SU-DHL-6 (cell line): ENCODE measurements around the gene PPP2R2D.

Experiments
- EZH2phosphoT487 ChIP-seq: fragments of 200-600 bp; sonication (generic), shearing (Covaris generic); conservative IDR thresholded peaks from 2 replicates; pipeline ENCODE4 v1.6.1; 2018; ENCODE audit warnings: mild to moderate bottlenecking, antibody characterized with exemption, low read length, moderate library complexity, mixed read lengths
- TF ChIP-seq, protein P1 (sequence below): fragments of 200-600 bp; sonication (generic); IDR thresholded peaks from one replicate; pipeline ENCODE4 v1.5.1; 2017; ENCODE audit warnings: antibody characterized with exemption, mild to moderate bottlenecking, low read length, moderate library complexity; ENCODE audit not compliant: insufficient read depth, poor library complexity, severe bottlenecking

- TF ChIP-seq, protein P1, sequence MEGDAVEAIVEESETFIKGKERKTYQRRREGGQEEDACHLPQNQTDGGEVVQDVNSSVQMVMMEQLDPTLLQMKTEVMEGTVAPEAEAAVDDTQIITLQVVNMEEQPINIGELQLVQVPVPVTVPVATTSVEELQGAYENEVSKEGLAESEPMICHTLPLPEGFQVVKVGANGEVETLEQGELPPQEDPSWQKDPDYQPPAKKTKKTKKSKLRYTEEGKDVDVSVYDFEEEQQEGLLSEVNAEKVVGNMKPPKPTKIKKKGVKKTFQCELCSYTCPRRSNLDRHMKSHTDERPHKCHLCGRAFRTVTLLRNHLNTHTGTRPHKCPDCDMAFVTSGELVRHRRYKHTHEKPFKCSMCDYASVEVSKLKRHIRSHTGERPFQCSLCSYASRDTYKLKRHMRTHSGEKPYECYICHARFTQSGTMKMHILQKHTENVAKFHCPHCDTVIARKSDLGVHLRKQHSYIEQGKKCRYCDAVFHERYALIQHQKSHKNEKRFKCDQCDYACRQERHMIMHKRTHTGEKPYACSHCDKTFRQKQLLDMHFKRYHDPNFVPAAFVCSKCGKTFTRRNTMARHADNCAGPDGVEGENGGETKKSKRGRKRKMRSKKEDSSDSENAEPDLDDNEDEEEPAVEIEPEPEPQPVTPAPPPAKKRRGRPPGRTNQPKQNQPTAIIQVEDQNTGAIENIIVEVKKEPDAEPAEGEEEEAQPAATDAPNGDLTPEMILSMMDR = no peak
- TF ChIP-seq EZH2phosphoT487 = no peak
These were observed 5.7 kb upstream of the PPP2R2D start for GRCh38 chr10:131895116-131895515.
